ENCODE measurements around the gene SPECC1.
"Not testable (repeated sequence)": the region's sequence is repeated elsewhere in the genome, so short reads cannot be mapped to it uniquely, and the experiment has no call there.

SPECC1 gene, protein sequence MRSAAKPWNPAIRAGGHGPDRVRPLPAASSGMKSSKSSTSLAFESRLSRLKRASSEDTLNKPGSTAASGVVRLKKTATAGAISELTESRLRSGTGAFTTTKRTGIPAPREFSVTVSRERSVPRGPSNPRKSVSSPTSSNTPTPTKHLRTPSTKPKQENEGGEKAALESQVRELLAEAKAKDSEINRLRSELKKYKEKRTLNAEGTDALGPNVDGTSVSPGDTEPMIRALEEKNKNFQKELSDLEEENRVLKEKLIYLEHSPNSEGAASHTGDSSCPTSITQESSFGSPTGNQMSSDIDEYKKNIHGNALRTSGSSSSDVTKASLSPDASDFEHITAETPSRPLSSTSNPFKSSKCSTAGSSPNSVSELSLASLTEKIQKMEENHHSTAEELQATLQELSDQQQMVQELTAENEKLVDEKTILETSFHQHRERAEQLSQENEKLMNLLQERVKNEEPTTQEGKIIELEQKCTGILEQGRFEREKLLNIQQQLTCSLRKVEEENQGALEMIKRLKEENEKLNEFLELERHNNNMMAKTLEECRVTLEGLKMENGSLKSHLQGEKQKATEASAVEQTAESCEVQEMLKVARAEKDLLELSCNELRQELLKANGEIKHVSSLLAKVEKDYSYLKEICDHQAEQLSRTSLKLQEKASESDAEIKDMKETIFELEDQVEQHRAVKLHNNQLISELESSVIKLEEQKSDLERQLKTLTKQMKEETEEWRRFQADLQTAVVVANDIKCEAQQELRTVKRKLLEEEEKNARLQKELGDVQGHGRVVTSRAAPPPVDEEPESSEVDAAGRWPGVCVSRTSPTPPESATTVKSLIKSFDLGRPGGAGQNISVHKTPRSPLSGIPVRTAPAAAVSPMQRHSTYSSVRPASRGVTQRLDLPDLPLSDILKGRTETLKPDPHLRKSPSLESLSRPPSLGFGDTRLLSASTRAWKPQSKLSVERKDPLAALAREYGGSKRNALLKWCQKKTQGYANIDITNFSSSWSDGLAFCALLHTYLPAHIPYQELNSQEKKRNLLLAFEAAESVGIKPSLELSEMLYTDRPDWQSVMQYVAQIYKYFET

DNA sequence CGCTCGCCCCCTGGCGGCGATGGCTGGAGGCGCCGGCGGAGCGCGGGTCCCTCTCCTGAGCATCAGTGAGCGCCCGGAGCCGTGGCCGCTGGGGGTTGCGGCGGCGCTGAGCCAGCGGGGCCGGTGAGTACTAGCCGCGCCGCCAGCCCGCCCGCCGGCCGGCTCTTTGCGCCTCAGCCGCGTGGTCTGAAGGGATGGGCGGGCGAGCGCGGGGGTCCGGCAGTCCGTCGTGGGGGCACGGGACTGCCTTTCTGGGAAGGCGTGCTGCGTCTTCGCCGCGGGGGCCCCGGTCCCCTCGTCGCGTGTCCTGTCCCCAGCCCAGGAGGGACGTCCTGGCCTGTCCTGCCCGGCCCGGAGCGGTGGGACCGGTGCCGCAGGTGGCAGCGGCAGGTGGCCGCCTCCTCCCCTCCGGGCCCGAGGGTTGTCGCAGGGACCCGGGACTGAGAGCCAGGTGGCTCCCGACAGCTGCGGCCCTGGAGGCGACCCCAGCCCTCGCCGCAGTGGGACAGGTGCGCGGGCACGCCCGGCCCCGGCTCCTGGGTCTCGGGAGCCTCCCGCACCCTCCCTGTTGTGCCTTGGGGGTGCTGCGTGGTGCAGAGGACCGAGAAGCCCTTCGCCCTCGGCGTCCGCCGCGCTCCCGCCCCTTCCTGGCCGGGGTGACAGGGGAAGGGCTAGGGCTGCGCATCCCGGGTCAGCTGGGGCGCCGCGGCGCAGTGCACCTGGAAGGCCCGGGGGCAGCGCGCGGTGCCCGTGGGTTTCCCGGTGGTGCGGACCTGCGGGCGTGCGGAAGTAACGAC, at the start of gene SPECC1:
TSS of gene SPECC1 (plus strand) at position 58 of the 797 bp plus-strand sequence. CDS start 87,293 bp downstream, outside the sequence.
- Histone ChIP-seq H3K4me3 (ENCODE audit: low read length) (peak within 1 kb of the TSS; percentile 82), H3K9me3 (ENCODE audit: control insufficient read depth, low read depth, low read length) (no peaks in the 10 kb centered on the region), H3K27me3 (ENCODE audit: control insufficient read depth, insufficient read depth, low read length) (peaks cover 38% of the 10 kb centered on the region), H3K36me3 (ENCODE audit: control insufficient read depth, low read depth, low read length) (no peaks in the 10 kb centered on the region), H3K4me1 (ENCODE audit: control insufficient read depth, low read depth, low read length) (peaks cover 7% of the 10 kb centered on the region), H3K27ac (ENCODE audit: low read length) (no peak within 1 kb of the TSS), H3K9ac (ENCODE audit: low read length) (peak within 1 kb of the TSS; percentile 27)

DNA sequence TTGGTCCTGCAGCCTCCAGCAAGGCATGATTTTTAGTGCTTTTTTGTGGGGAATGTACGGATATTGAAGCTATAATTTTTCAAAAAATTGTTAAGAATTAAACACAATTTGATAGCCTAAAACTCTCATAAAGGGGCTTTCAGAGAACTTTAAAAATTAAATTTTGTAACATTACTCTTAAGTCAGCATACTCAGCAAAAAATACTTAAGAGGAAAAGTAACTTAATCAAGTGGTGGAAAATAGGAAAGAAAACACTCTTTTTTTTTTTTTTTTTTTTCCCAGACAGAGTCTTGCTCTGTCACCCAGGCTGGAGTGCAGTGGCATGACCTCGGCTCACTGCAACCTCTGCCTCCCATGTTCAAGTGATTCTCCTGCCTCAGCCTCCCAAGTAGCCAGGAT, 46.2 kb upstream of the SPECC1 start:
- H3K27ac ChIP-seq (ENCODE audit: low read length); H3K27me3 ChIP-seq (ENCODE audit: control insufficient read depth, insufficient read depth, low read length); H3K4me1 ChIP-seq (ENCODE audit: control insufficient read depth, low read depth, low read length); H3K9me3 ChIP-seq (ENCODE audit: control insufficient read depth, low read depth, low read length); H3K4me3 ChIP-seq (ENCODE audit: low read length); H3K9ac ChIP-seq (ENCODE audit: low read length): not testable (repeated sequence)
- peaks cover 59% of the 10 kb centered on the region for H3K36me3 ChIP-seq (ENCODE audit: control insufficient read depth, low read depth, low read length)

DNA sequence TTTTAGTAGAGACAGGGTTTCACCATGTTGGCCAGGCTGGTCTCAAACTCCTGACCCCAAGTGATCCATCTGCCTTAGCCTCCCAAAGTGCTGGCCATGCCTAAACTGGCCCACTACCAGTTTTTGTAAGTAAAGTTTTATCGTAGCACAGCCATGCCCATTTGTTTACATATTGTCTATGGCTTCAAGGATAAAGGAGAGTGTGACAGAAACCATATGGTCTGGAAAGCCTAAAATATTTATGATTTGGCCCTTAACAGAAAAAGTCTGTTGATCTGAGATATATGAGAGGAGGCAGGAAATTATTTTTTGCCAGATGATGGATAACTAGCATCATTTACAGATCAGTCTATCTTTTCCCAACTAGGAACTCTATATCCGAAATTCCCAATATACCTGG, 36.0 kb upstream of the SPECC1 start:
- Histone ChIP-seq H3K4me3 (ENCODE audit: low read length) (no peak overlapping the region), H3K9ac (ENCODE audit: low read length) (no peak overlapping the region), H3K36me3 (ENCODE audit: control insufficient read depth, low read depth, low read length) (peaks cover 16% of the 10 kb centered on the region), H3K4me1 (ENCODE audit: control insufficient read depth, low read depth, low read length) (no peaks in the 10 kb centered on the region), H3K27me3 (ENCODE audit: control insufficient read depth, insufficient read depth, low read length) (no peaks in the 10 kb centered on the region), H3K9me3 (ENCODE audit: control insufficient read depth, low read depth, low read length) (no peaks in the 10 kb centered on the region), H3K27ac (ENCODE audit: low read length) (no peak overlapping the region)

- H3K27ac ChIP-seq (ENCODE audit: low read length): no peak overlapping the region
- H3K36me3 ChIP-seq (ENCODE audit: control insufficient read depth, low read depth, low read length): no peaks in the 10 kb centered on the region
- no peak overlapping the region for H3K9ac ChIP-seq (ENCODE audit: low read length)
- H3K4me3 ChIP-seq (ENCODE audit: low read length): no peak overlapping the region
- H3K9me3 ChIP-seq (ENCODE audit: control insufficient read depth, low read depth, low read length): no peaks in the 10 kb centered on the region
- no peaks in the 10 kb centered on the region for H3K27me3 ChIP-seq (ENCODE audit: control insufficient read depth, insufficient read depth, low read length)
- H3K4me1 ChIP-seq (ENCODE audit: control insufficient read depth, low read depth, low read length): no peaks in the 10 kb centered on the region
Observed at GRCh38 chr17:19975601-19976000, 33.6 kb upstream of the SPECC1 start.

GRCh38 chr17:19977293-19978208, 31.6 kb upstream of the SPECC1 start, which contains the start of gene AKAP10:
Gene AKAP10 (minus strand): TSS chr17:19977828. CDS start chr17:19977679, 149 bp downstream.
- H3K9ac ChIP-seq (ENCODE audit: low read length): peak within 1 kb of the TSS; percentile 96
- H3K4me3 ChIP-seq (ENCODE audit: low read length): peak within 1 kb of the TSS; percentile 99
- H3K27me3 ChIP-seq (ENCODE audit: control insufficient read depth, insufficient read depth, low read length): no peaks in the 10 kb centered on the region
- peak within 1 kb of the TSS; percentile 95 for H3K27ac ChIP-seq (ENCODE audit: low read length)
- H3K36me3 ChIP-seq (ENCODE audit: control insufficient read depth, low read depth, low read length): no peaks in the 10 kb centered on the region
- H3K4me1 ChIP-seq (ENCODE audit: control insufficient read depth, low read depth, low read length): no peaks in the 10 kb centered on the region
- no peaks in the 10 kb centered on the region for H3K9me3 ChIP-seq (ENCODE audit: control insufficient read depth, low read depth, low read length)

GRCh38 chr17:19978209-19978802, 30.9 kb upstream of the SPECC1 start:
- H3K27me3 ChIP-seq (ENCODE audit: control insufficient read depth, insufficient read depth, low read length): no peaks in the 10 kb centered on the region
- peak overlapping the region; percentile 96 for H3K9ac ChIP-seq (ENCODE audit: low read length)
- H3K36me3 ChIP-seq (ENCODE audit: control insufficient read depth, low read depth, low read length): no peaks in the 10 kb centered on the region
- peak overlapping the region; percentile 70 for H3K27ac ChIP-seq (ENCODE audit: low read length)
- no peaks in the 10 kb centered on the region for H3K4me1 ChIP-seq (ENCODE audit: control insufficient read depth, low read depth, low read length)
- no peaks in the 10 kb centered on the region for H3K9me3 ChIP-seq (ENCODE audit: control insufficient read depth, low read depth, low read length)
- peak overlapping the region; percentile 99 for H3K4me3 ChIP-seq (ENCODE audit: low read length)

- Histone ChIP-seq H3K27me3 (ENCODE audit: control insufficient read depth, insufficient read depth, low read length) (no peaks in the 10 kb centered on the region), H3K4me3 (ENCODE audit: low read length) (peak overlapping the region; percentile 99), H3K9me3 (ENCODE audit: control insufficient read depth, low read depth, low read length) (no peaks in the 10 kb centered on the region), H3K36me3 (ENCODE audit: control insufficient read depth, low read depth, low read length) (no peaks in the 10 kb centered on the region), H3K27ac (ENCODE audit: low read length) (no peak overlapping the region), H3K9ac (ENCODE audit: low read length) (no peak overlapping the region), H3K4me1 (ENCODE audit: control insufficient read depth, low read depth, low read length) (no peaks in the 10 kb centered on the region)
Observed at GRCh38 chr17:19978805-19979211, 30.4 kb upstream of the SPECC1 start.

DNA sequence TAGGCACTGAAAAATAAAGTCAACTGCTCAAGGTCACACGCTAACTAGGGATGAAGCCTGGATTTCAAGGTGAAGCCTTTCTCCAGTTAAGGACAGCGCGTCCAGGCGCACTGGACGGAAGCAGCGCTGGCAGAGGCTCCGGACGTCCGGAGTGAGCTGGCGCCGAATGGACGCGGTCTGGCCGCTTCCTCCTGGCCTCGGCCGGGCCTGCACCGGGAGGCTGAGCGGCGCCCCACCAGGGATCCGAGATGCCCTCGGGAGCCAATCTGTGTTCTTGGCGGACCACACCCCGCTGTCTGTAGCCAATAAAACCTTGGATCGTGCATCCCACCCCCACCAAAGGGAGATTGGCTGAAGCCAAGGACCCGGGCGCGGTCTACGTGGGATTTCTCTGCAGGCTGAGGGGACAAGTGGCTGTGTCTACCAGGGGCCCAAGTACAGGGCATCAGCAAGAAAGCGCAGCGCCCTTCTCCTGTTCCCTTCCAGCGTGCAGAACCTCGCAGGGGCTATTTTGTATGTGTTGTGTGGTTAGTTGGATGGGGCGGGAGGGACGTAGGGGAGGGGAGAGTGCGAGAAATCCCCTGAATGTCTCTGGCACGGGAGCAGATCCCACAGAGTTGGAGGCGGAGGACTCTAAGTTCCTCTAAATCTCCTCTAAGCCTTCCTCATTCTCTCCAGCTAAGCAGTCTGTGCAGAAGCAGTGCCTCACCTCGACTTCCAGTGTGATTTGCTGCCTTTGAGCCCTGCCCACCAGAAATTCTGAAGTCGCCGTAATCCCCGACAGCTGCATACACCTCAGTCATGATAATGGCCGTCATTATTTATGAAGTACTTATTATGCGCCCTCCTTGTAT, 29.0 kb upstream of the SPECC1 start:
- Histone ChIP-seq H3K4me1 (ENCODE audit: control insufficient read depth, low read depth, low read length) (no peaks in the 10 kb centered on the region), H3K4me3 (ENCODE audit: low read length) (no peak overlapping the region), H3K36me3 (ENCODE audit: control insufficient read depth, low read depth, low read length) (no peaks in the 10 kb centered on the region), H3K9ac (ENCODE audit: low read length) (no peak overlapping the region), H3K9me3 (ENCODE audit: control insufficient read depth, low read depth, low read length) (no peaks in the 10 kb centered on the region), H3K27ac (ENCODE audit: low read length) (no peak overlapping the region), H3K27me3 (ENCODE audit: control insufficient read depth, insufficient read depth, low read length) (no peaks in the 10 kb centered on the region)

DNA sequence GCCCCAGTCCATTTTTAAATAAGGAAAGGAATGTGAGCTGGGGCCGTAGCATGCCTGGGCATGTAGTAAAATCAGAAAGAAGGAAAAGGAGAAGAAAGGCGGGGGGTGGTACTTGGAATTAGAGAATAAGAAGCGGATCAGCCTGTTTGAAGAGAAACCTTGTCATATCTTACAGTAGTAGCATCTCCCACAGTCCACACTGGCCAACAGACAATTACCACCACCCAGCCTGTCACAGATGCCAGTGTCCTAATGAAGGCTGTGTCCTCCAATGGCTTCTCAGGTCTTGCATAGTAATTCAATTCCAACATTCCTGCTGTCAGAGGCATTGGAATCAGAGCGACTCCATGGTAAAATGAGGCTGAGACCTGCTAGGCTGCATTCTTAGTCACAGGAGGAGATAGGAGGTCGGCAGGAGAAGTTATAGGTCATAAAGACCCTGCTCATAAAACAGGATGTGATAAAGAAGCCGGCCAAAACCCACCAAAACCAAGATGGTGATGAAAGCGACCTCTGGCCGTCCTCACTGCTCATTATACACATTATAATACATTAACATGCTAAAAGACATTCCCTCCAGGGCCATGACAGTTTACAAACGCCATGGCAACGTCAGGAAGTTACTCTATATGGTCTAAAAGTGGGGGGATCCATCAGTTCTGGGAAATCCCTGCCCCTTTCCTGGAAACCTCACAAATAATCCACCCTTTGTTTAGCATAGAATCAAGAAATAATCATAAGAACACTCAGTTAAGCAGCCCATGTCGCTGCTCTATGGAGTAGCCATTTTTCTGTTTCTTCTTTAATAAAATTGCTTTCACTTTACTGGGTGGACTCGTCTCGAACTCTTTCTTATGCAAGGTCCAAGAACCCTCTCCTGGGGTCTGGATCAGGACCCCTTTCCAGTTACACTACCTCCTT, 22.0 kb upstream of the SPECC1 start:
- no peaks in the 10 kb centered on the region for H3K36me3 ChIP-seq (ENCODE audit: control insufficient read depth, low read depth, low read length)
- H3K27me3 ChIP-seq (ENCODE audit: control insufficient read depth, insufficient read depth, low read length): no peaks in the 10 kb centered on the region
- no peak overlapping the region for H3K27ac ChIP-seq (ENCODE audit: low read length)
- H3K4me3 ChIP-seq (ENCODE audit: low read length): no peak overlapping the region
- H3K9ac ChIP-seq (ENCODE audit: low read length): peak overlapping the region; percentile 16
- peaks cover 12% of the 10 kb centered on the region for H3K4me1 ChIP-seq (ENCODE audit: control insufficient read depth, low read depth, low read length)
- no peaks in the 10 kb centered on the region for H3K9me3 ChIP-seq (ENCODE audit: control insufficient read depth, low read depth, low read length)

All from iPS-18a (cell line).